Suprapubic skin (tissue), 4 donors: ENCODE data around the gene MEF2A. TPM values are rescaled to one million over a fixed set of nuclear protein-coding genes. Genes with fewer than 3 reads are reported as not detected.

Source experiments
- DNase-seq, 2 donors: peaks; one replicate each; pipeline ENCODE4 v3.0.0-alpha.2; 2019; ENCODE audit warnings: low spot score in 2 of 2
- H3K27ac ChIP-seq: fragments of 200-600 bp; sonication (generic); one replicate; pipeline ENCODE4 v1.5.1; 2019
- H3K27me3 ChIP-seq: fragments of 200-600 bp; sonication (generic); one replicate; pipeline ENCODE4 v1.5.1; 2019
- H3K36me3 ChIP-seq: fragments of 200-600 bp; sonication (generic); one replicate; pipeline ENCODE4 v1.5.1; 2019
- H3K4me1 ChIP-seq: fragments of 200-600 bp; sonication (generic); one replicate; pipeline ENCODE4 v1.5.1; 2019
- H3K4me3 ChIP-seq: fragments of 200-600 bp; sonication (generic); one replicate; pipeline ENCODE4 v1.5.1; 2019; ENCODE audit warnings: mild to moderate bottlenecking
- H3K9me3 ChIP-seq: fragments of 200-600 bp; sonication (generic); one replicate; pipeline ENCODE4 v1.5.1; 2019
- EP300 ChIP-seq: sonication (generic); formaldehyde crosslinking; IDR thresholded peaks from one replicate; pipeline ENCODE4 v1.6.1; 2017; ENCODE audit warnings: antibody characterized with exemption
- POLR2A ChIP-seq, 2 donors: fragments of 450-650 bp; IDR thresholded peaks; one replicate each; pipeline ENCODE4 v1.6.1; 2017; ENCODE audit warnings: antibody characterized with exemption in 2 of 2, mild to moderate bottlenecking in 2 of 2, moderate library complexity in 2 of 2
- POLR2AphosphoS5 ChIP-seq, 3 donors: sonication (generic); formaldehyde crosslinking; IDR thresholded peaks; one replicate each; pipeline ENCODE4 v1.6.1; 2017; ENCODE audit warnings: antibody characterized with exemption in 3 of 3
- WGBS: methylation state at CpG from one replicate; pipeline ENCODE4 v1.1.5; 2018; 5-methylcytosine and 5-hydroxymethylcytosine counted together
- total RNA-seq, 4 donors: library from RNA; depleted of rRNA; stranded (reverse); fragments of >200 nt; gene quantifications; one replicate each; pipeline ENCODE4 v1.1.0, GENCODE V29; 2016
- TF ChIP-seq, protein P1 (sequence below), 2 donors: fragments of 200-600 bp in 1 of 2; fragments of 450-650 bp in 1 of 2; sonication (generic) in 1 of 2; IDR thresholded peaks; one replicate each; pipeline ENCODE4 v1.5.1; 2016 to 2019; ENCODE audit warnings: antibody characterized with exemption in 2 of 2, mild to moderate bottlenecking in 1 of 2, moderate library complexity in 1 of 2

MEF2A gene
- total RNA-seq, 4 donors from 2014 or later: 70.1 to 222 (median 78.8) TPM

DNA sequence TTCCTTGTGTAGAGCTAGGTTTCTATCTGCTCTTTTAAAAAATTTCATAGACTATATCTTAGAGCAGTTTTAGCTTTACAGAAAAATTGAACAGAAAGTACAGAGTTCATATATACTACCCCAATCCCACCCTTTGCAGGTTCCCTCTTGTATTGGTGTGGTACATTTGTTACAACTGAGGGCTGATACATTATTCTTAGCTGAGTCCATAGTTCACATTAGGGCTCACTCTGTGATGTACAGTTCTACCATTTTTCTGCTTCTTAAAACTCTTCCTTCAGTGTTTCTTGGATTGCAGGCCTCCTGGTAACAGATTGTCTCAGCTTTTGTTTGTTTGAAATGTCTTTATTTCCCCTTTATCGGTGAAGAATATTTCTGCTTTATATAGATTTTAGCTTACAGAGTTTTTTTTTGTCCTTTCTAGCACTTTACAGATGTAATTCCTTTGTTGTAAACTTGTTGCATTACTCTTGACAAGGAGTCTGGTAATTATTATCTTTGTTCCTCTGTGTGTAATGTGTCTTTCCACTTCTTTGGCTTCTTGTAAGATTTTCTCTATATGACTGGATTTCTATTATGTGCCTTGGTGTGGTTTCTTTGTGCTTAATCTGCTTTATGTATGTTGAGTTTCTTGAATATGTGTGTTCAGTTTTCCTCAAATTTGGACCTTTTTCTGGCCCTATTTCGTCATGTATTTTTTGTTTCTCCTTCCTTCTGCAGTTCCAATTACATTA lies 25.3 kb downstream of the MEF2A start:
- 82% methylated on average over 2 of the region's 2 CpGs for WGBS
- no peak overlapping the region for H3K4me3 ChIP-seq
- H3K36me3 ChIP-seq: no peaks in the 10 kb centered on the region
- H3K27me3 ChIP-seq: no peaks in the 10 kb centered on the region
- H3K9me3 ChIP-seq: peaks cover 4% of the 10 kb centered on the region
- H3K4me1 ChIP-seq: peaks cover 20% of the 10 kb centered on the region
- DNase-seq: no peak
- H3K27ac ChIP-seq: no peak overlapping the region
- no peak for TF ChIP-seq POLR2A (IDR thresholded peaks at IDR 0.05)
- no peak for TF ChIP-seq POLR2AphosphoS5 (IDR thresholded peaks at IDR 0.05)
- TF ChIP-seq, protein P1, sequence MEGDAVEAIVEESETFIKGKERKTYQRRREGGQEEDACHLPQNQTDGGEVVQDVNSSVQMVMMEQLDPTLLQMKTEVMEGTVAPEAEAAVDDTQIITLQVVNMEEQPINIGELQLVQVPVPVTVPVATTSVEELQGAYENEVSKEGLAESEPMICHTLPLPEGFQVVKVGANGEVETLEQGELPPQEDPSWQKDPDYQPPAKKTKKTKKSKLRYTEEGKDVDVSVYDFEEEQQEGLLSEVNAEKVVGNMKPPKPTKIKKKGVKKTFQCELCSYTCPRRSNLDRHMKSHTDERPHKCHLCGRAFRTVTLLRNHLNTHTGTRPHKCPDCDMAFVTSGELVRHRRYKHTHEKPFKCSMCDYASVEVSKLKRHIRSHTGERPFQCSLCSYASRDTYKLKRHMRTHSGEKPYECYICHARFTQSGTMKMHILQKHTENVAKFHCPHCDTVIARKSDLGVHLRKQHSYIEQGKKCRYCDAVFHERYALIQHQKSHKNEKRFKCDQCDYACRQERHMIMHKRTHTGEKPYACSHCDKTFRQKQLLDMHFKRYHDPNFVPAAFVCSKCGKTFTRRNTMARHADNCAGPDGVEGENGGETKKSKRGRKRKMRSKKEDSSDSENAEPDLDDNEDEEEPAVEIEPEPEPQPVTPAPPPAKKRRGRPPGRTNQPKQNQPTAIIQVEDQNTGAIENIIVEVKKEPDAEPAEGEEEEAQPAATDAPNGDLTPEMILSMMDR (IDR thresholded peaks at IDR 0.05): no peak
- no peak for TF ChIP-seq EP300

DNA sequence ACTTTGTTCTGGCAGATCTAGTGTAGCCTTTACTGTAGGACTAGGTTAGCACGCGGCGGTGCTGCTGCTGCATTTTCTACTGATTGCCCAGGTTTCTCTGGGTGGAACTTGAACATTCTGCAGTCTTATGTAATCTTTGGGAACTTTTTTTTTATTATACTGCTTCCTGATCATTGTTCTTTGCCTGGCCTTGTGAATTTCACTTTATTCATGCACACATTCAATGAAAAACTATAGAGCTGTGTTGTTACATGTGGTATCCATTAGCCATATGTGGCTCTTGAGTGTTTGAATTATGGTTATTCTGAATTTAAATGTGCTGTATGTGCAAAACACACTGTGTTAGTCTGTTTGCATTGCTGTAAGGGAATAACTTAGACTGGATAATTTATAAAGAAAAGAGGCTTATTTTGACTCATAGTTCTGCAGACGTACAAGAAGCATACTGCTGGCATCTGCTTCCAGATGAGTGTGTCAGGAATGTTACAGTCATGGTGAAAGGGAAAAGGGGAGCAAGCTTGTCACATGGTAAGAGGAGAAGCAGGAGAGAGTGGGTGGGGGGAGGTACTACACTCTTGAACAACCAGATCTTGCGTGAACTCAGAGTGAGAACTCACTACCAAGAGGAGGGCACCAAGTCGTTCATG lies 26.5 kb downstream of the MEF2A start:
- DNase-seq: no peak
- Histone ChIP-seq H3K4me3 (no peak overlapping the region), H3K4me1 (peaks cover 25% of the 10 kb centered on the region), H3K36me3 (no peaks in the 10 kb centered on the region), H3K9me3 (no peaks in the 10 kb centered on the region), H3K27ac (no peak overlapping the region), H3K27me3 (no peaks in the 10 kb centered on the region)
- WGBS: 67% methylated on average over 6 of the region's 6 CpGs
- TF ChIP-seq POLR2AphosphoS5 (IDR thresholded peaks at IDR 0.05): no peak

DNA sequence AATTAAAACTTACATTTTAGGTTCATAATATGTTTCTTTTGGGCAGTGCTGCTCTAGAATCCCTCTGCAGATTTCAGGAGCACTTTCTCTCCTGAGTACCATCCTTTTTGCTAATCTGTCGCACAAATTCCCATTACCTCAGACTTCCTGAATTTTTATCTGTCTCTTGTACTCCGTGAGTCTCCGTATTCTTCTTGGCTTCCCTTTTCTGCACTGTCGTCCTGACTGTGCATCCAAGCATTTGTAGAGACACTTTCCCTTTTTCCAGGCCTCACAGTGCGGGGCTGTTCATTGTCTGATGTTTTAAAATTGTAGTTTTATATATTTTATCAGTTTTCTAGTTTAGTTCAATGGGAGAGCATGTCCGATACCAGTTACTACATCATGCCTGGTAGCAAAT lies 27.3 kb downstream of the MEF2A start:
- WGBS: 80% methylated on average over 6 of the region's 6 CpGs
- H3K9me3 ChIP-seq: no peaks in the 10 kb centered on the region
- H3K4me3 ChIP-seq: no peak overlapping the region
- H3K27me3 ChIP-seq: no peaks in the 10 kb centered on the region
- no peak for TF ChIP-seq POLR2A (IDR thresholded peaks at IDR 0.05)
- TF ChIP-seq EP300: no peak
- TF ChIP-seq POLR2AphosphoS5 (IDR thresholded peaks at IDR 0.05): no peak
- TF ChIP-seq, protein P1 (IDR thresholded peaks at IDR 0.05): no peak
- no peaks in the 10 kb centered on the region for H3K36me3 ChIP-seq
- no peak for DNase-seq
- H3K27ac ChIP-seq: no peak overlapping the region
- peaks cover 25% of the 10 kb centered on the region for H3K4me1 ChIP-seq

DNA sequence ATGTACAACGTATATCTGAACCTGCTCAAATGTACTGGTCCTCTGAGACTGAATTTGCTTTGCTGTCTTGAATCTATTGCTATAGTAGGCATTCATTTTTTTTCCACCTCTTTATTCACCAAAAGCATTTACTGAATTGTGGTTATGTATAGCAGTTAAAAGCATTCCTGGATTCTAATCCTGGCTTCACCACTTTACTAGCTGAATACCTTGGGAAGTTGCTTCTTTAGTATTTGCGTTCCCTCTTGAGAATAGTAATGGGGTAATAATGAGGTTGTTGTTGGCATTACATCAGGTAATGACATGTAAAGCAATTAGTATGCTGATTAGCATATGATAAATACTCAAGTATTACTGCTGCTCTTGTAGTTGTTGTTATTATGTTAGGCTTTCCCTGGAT lies 29.1 kb downstream of the MEF2A start:
- Histone ChIP-seq H3K27ac (no peak overlapping the region), H3K9me3 (no peaks in the 10 kb centered on the region), H3K36me3 (peaks cover 4% of the 10 kb centered on the region), H3K4me1 (peaks cover 25% of the 10 kb centered on the region), H3K4me3 (no peak overlapping the region), H3K27me3 (no peaks in the 10 kb centered on the region)
- TF ChIP-seq POLR2A (IDR thresholded peaks at IDR 0.05) (no peak), POLR2AphosphoS5 (IDR thresholded peaks at IDR 0.05) (no peak)
- WGBS: 82% methylated on average over 2 of the region's 2 CpGs
- DNase-seq: no peak

DNA sequence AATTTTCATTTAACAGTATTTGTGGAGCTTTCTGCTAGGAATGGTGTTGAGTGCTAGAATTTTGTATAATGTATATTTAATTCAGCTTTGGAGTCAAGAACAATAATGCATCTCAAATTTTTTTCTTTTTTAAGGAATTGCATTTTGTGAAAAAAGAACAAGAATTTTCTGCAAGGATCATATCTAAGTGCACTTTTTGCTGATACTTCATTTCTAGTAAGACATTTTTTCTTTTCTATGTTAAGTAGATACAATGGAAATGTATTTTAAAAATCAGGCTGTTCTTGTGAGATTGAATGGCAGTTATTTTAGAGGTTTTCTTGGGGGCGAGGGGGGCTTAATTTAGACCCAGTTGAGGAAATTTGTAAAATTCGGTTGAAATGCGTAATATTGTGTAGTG lies 32.5 kb downstream of the MEF2A start:
- no peak for TF ChIP-seq EP300
- TF ChIP-seq POLR2AphosphoS5 (IDR thresholded peaks at IDR 0.05): no peak
- TF ChIP-seq, protein P1 (IDR thresholded peaks at IDR 0.05): no peak
- no peak for TF ChIP-seq POLR2A (IDR thresholded peaks at IDR 0.05)
- H3K27ac ChIP-seq: no peak overlapping the region
- 96% methylated on average over 3 of the region's 3 CpGs for WGBS
- H3K9me3 ChIP-seq: no peaks in the 10 kb centered on the region
- H3K27me3 ChIP-seq: no peaks in the 10 kb centered on the region
- H3K36me3 ChIP-seq: peaks cover 14% of the 10 kb centered on the region
- no peak overlapping the region for H3K4me3 ChIP-seq
- H3K4me1 ChIP-seq: peaks cover 17% of the 10 kb centered on the region
- no peak for DNase-seq

DNA sequence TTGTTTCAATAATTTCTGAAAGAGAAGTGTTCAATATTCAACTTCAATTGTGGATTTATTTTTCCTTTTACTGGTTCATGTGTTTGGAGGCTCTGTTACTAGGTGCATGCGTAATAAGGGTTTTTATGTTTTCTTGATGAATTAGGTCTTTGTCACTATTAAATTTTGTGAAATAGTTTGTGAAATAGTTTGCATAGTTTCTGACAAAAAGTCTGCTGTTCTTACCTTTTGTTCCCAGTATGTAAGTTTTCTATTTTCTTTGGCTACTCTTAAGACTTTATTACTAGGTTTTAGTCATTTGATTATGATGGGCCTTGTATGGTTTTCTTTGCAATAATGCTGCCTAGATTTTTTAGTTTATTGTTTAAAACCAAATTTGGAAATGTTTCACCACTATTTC lies 38.0 kb downstream of the MEF2A start:
- TF ChIP-seq, protein P1 (IDR thresholded peaks at IDR 0.05): no peak
- TF ChIP-seq POLR2AphosphoS5 (IDR thresholded peaks at IDR 0.05) (no peak), POLR2A (IDR thresholded peaks at IDR 0.05) (no peak), EP300 (no peak)
- 91% methylated on average over 1 of the region's 1 CpG for WGBS
- peaks cover 14% of the 10 kb centered on the region for H3K36me3 ChIP-seq

More for the DNA sequence above, 38.0 kb downstream of the MEF2A start:
- Histone ChIP-seq H3K9me3 (no peaks in the 10 kb centered on the region), H3K27me3 (no peaks in the 10 kb centered on the region), H3K4me1 (peaks cover 19% of the 10 kb centered on the region), H3K4me3 (no peak overlapping the region), H3K27ac (no peak overlapping the region)
- DNase-seq: no peak
